Measurements from ENCODE around the gene PLCXD1.

DNA sequence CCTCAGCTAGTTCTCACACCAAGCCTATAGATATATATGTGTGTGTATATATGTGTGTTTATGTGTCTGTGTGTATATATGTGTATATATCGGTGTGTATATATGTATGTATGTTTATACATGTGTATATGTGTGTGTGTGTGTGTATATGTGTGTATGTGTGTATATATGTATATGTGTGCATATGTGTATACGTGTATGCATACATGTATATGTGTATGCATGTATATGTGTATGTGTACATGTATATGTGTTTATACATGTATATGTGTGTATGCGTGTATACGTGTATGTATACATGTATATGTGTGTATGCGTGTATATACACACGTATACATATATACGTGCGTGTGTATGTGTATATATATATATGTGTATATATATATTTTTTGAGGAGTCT, 19.2 kb downstream of the PLCXD1 start:
- TF ChIP-seq, protein P1, sequence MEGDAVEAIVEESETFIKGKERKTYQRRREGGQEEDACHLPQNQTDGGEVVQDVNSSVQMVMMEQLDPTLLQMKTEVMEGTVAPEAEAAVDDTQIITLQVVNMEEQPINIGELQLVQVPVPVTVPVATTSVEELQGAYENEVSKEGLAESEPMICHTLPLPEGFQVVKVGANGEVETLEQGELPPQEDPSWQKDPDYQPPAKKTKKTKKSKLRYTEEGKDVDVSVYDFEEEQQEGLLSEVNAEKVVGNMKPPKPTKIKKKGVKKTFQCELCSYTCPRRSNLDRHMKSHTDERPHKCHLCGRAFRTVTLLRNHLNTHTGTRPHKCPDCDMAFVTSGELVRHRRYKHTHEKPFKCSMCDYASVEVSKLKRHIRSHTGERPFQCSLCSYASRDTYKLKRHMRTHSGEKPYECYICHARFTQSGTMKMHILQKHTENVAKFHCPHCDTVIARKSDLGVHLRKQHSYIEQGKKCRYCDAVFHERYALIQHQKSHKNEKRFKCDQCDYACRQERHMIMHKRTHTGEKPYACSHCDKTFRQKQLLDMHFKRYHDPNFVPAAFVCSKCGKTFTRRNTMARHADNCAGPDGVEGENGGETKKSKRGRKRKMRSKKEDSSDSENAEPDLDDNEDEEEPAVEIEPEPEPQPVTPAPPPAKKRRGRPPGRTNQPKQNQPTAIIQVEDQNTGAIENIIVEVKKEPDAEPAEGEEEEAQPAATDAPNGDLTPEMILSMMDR (conservative IDR thresholded peaks at IDR 0.05; ENCODE audit: low read depth in 2 of 2) = no peak
- TF ChIP-seq EZH2 (IDR thresholded peaks at IDR 0.05; ENCODE audit: low read depth, unreplicated experiment) (no peak), POLR2AphosphoS5 (IDR thresholded peaks at IDR 0.05; ENCODE audit: low read depth) (no peak), NANOG (IDR thresholded peaks at IDR 0.05; ENCODE audit: borderline replicate concordance) (no peak), EZH2phosphoT487 (IDR thresholded peaks at IDR 0.05; ENCODE audit: unreplicated experiment) (no peak)
